HepG2 (cell line): ENCODE results near the gene GDA. TPM values are rescaled to one million over a fixed set of nuclear protein-coding genes. Genes with fewer than 3 reads are reported as not detected.
A peak's percentile ranks its signal among the peaks of the same experiment; 100 is the strongest.

ENCODE experiments used
- FOSL2 ChIP-seq: sonication (generic); formaldehyde crosslinking; IDR thresholded peaks from 2 replicates; pipeline ENCODE4 v1.4.0; 2020; ENCODE audit warnings: missing genetic modification reagents
- HNF4A ChIP-seq: sonication (generic); formaldehyde crosslinking; IDR thresholded peaks from 2 replicates; pipeline ENCODE4 v1.4.0; 2020; ENCODE audit warnings: missing genetic modification reagents
- TCF7L2 ChIP-seq: IDR thresholded peaks from 2 replicates; pipeline ENCODE4 v1.6.1; 2011; ENCODE audit warnings: mild to moderate bottlenecking, low read depth, low read length, moderate library complexity
- ZFYVE20 ChIP-seq: sonication (generic); formaldehyde crosslinking; IDR thresholded peaks from 2 replicates; pipeline ENCODE4 v1.8.0; 2023; ENCODE audit warnings: low read depth, mild to moderate bottlenecking, moderate library complexity, missing genetic modification reagents, borderline replicate concordance
- ZNF20 ChIP-seq: sonication (generic); formaldehyde crosslinking; IDR thresholded peaks from 2 replicates; pipeline ENCODE4 v1.4.0; 2020; ENCODE audit warnings: mild to moderate bottlenecking, moderate library complexity, missing genetic modification reagents
- ZNF24 ChIP-seq: fragments of 450-650 bp; IDR thresholded peaks from 2 replicates; pipeline ENCODE4 v1.6.1; 2017; ENCODE audit warnings: antibody characterized with exemption, mild to moderate bottlenecking
- polyA plus RNA-seq, 8 experiments: library from polyadenylated mRNA; depleted of rRNA in 3 of 8; stranded (reverse) in 7 of 8; unstranded in 1 of 8; fragments of >200 nt; fragmentation: Illumina TruSeq in 4 of 8; extraction: Trizol in 4 of 8; gene quantifications; 2 replicates each; pipeline versions ENCODE4 v1.2.1 to v1.2.3, GENCODE V29; 2011 to 2016; ENCODE audit warnings: low read depth in 4 of 8, missing spikeins in 1 of 8, mixed read lengths in 1 of 8; ENCODE audit not compliant: insufficient read depth in 1 of 8
- total RNA-seq, 5 experiments: library from RNA; depleted of rRNA; stranded (reverse); fragments of >200 nt; fragmentation: Illumina TruSeq; extraction: Trizol; gene quantifications; 2 replicates each; pipeline ENCODE4 v1.2.3, GENCODE V29; 2016; ENCODE audit warnings: low read depth in 1 of 5
- TF ChIP-seq, protein P1 (sequence below): sonication (generic); formaldehyde crosslinking; IDR thresholded peaks from 2 replicates; pipeline ENCODE4 v1.4.0; 2020; ENCODE audit warnings: missing genetic modification reagents, borderline replicate concordance

GDA gene
- total and polyA plus RNA-seq, 2 of the 13 experiments (the other 11 are each of a cell fraction or from before 2014, with no cell fraction given) = 0.15 to 0.99 TPM

DNA sequence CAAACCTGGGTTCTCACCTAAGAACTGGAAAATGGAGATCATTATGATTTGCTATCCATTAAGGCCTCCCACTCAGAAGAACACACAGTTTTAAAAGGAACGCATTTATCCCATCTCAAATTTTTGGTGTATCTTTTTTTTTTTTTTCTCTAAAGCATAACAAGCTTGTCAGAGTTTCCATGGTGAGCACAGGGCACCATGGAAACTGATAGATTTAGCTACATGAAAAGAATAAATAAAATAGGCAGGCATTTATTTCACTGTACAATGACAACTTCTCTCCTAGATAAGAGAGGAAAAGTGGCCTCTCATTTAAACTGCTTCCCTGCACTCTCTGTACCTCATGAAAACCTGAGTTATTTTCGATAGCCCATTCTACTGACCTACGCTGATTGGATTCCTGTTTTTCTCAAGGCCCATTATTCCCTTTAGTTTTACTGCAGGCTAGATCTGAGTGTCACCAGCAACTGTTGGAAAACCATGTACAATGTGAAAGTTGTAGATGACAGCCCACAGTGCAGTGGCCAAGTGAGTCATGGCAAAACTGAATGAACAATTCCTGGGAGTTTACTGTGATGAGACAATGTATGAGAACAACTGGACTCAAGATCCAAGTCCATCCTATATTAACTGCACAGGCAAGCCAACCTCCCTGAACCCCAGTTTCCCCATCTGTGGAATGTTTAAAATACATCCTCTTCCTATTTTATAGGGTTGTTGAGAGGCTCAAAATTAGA is 4.3 kb upstream of the GDA start (continued):
- TF ChIP-seq, protein P1, sequence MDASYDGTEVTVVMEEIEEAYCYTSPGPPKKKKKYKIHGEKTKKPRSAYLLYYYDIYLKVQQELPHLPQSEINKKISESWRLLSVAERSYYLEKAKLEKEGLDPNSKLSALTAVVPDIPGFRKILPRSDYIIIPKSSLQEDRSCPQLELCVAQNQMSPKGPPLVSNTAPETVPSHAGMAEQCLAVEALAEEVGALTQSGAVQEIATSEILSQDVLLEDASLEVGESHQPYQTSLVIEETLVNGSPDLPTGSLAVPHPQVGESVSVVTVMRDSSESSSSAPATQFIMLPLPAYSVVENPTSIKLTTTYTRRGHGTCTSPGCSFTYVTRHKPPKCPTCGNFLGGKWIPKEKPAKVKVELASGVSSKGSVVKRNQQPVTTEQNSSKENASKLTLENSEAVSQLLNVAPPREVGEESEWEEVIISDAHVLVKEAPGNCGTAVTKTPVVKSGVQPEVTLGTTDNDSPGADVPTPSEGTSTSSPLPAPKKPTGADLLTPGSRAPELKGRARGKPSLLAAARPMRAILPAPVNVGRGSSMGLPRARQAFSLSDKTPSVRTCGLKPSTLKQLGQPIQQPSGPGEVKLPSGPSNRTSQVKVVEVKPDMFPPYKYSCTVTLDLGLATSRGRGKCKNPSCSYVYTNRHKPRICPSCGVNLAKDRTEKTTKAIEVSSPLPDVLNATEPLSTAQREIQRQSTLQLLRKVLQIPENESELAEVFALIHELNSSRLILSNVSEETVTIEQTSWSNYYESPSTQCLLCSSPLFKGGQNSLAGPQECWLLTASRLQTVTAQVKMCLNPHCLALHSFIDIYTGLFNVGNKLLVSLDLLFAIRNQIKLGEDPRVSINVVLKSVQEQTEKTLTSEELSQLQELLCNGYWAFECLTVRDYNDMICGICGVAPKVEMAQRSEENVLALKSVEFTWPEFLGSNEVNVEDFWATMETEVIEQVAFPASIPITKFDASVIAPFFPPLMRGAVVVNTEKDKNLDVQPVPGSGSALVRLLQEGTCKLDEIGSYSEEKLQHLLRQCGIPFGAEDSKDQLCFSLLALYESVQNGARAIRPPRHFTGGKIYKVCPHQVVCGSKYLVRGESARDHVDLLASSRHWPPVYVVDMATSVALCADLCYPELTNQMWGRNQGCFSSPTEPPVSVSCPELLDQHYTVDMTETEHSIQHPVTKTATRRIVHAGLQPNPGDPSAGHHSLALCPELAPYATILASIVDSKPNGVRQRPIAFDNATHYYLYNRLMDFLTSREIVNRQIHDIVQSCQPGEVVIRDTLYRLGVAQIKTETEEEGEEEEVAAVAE (CRISPR knock-in tag) = no peak
- TF ChIP-seq ZNF24 (peak; percentile 77; the same call in 1 of the 2 replicates), ZFYVE20 (CRISPR knock-in tag) (no peak), HNF4A (0 out of 2 replicates have a peak, but pooled peaks have one; percentile 11), TCF7L2 (no peak), FOSL2 (peak; percentile 57), ZNF20 (CRISPR knock-in tag) (no peak)
